Aorta (tissue), 5 donors: Measurements from ENCODE around the gene PLXNA4. TPM values are rescaled to one million over a fixed set of nuclear protein-coding genes. Genes with fewer than 3 reads are reported as not detected.

Source experiments
- ATAC-seq: fragments of 200-7000 bp; cut with Tn5 transposase; one replicate; pipeline ENCODE4 v1.9.1; 2022; ENCODE audit warnings: moderate library complexity; ENCODE audit not compliant: low FRiP score
- DNase-seq, 2 donors: peaks; one replicate each; pipeline ENCODE4 v3.0.0-alpha.2; 2020
- H3K27ac ChIP-seq, 2 donors: one replicate each; pipeline ENCODE4 v1.5.1; 2013; ENCODE audit warnings: low read length in 2 of 2, mild to moderate bottlenecking in 2 of 2, moderate library complexity in 2 of 2, control low read depth in 1 of 2, inconsistent platforms in 1 of 2, low read depth in 1 of 2
- H3K27me3 ChIP-seq, 2 donors: one replicate each; pipeline ENCODE4 v1.6.1; 2013; ENCODE audit warnings: control low read depth in 1 of 2, low read length in 1 of 2, mild to moderate bottlenecking in 1 of 2, moderate library complexity in 1 of 2; ENCODE audit not compliant: insufficient read depth in 2 of 2, control insufficient read depth in 1 of 2
- H3K36me3 ChIP-seq, 2 donors: one replicate each; pipeline ENCODE4 v1.6.1; 2013; ENCODE audit warnings: control low read depth in 1 of 2, low read length in 1 of 2, mild to moderate bottlenecking in 1 of 2; ENCODE audit not compliant: insufficient read depth in 2 of 2, control insufficient read depth in 1 of 2
- H3K4me1 ChIP-seq, 2 donors: one replicate each; pipeline ENCODE4 v1.6.1; 2013; ENCODE audit warnings: low read length in 2 of 2, control low read depth in 1 of 2, mild to moderate bottlenecking in 1 of 2, moderate library complexity in 1 of 2; ENCODE audit not compliant: insufficient read depth in 2 of 2, control insufficient read depth in 1 of 2
- H3K4me3 ChIP-seq, 2 donors: one replicate each; pipeline ENCODE4 v1.5.1; 2013; ENCODE audit warnings: low read length in 2 of 2, control low read depth in 1 of 2, mild to moderate bottlenecking in 1 of 2
- H3K9me3 ChIP-seq: one replicate; pipeline ENCODE4 v1.6.1; 2013; ENCODE audit warnings: mild to moderate bottlenecking, low read length; ENCODE audit not compliant: control insufficient read depth
- WGBS, 2 donors: extraction: QIAGEN DNeasy Blood & Tissue Kit; methylation state at CpG; one replicate each; pipeline ENCODE4 v1.1.7; 2013; 5-methylcytosine and 5-hydroxymethylcytosine counted together
- intact Hi-C, 2 donors: fragments of 100-400 bp; cut with DNase I; formaldehyde crosslinking; loops; one replicate each; pipeline versions ENCODE4 v1.14.2 to v1.15.0; 2022
- polyA plus RNA-seq, 2 donors: library from polyadenylated mRNA; stranded (reverse); fragments of 200-250 nt; gene quantifications; one replicate each; pipeline ENCODE4 v1.2.3, GENCODE V29; 2013
- total RNA-seq, 2 donors: library from RNA; stranded (reverse); fragmentation: NEBNext Ultra II Directional; extraction: Animal tissue kit (Norgen Biotek cat#: 25700); gene quantifications; one replicate each; pipeline ENCODE4 v1.2.1, GENCODE V29; 2021
- donor health status: healthy with polysubstance abuse.
- donor health status: Bipolar disorder and iron deficiency.
- donor health status: DM: no; HTN: no; CAD: no.
- donor health status: DM: no; HTN: no; CAD: no.
- donor health status: DM: yes; HTN: yes; CAD: no.

Gene PLXNA4
- total and polyA plus RNA-seq, 4 donors = 0.59 to 30.1 (median 12.0) TPM

DNA sequence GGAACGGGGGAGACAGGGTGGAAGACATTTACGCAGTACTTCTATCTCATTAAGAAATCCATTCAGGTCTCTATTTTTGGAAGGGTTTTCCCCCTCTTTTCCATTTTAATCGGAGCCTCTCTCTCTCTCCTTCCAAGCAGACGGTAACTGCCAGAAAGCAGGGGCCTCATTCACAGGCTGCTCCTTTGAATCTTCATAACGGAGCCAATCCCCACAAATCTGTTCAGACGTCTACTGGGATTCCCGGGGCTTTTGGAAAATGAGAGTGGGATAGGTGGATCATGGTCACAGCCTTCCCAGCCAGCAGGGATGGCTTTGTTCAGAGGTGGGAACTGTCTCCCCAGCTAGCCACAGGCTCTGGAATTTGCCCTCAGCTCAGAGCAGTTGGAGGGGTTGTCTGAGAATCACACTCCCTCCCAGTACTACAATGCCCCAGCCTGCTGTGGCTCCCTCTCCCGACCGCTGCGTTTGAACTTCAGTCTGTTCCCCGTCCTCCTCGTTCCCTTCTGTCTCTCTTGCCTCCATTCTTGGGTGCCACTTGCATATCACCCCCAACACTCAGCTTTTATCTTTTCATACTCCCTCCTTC, 413.6 kb downstream of the PLXNA4 start:
- H3K4me1 ChIP-seq = no peaks in the 10 kb centered on the region
- H3K36me3 ChIP-seq = no peaks in the 10 kb centered on the region
- 58 to 70% methylated on average over 12 of the region's 12 CpGs for WGBS, 2 donors
- no peaks in the 10 kb centered on the region for H3K27me3 ChIP-seq
- ATAC-seq = no peak
- DNase-seq = no peak
- H3K4me3 ChIP-seq = no peak overlapping the region
- H3K27ac ChIP-seq = no peak overlapping the region
- intact Hi-C loops = no loop called here
- H3K9me3 ChIP-seq = no peaks in the 10 kb centered on the region

DNA sequence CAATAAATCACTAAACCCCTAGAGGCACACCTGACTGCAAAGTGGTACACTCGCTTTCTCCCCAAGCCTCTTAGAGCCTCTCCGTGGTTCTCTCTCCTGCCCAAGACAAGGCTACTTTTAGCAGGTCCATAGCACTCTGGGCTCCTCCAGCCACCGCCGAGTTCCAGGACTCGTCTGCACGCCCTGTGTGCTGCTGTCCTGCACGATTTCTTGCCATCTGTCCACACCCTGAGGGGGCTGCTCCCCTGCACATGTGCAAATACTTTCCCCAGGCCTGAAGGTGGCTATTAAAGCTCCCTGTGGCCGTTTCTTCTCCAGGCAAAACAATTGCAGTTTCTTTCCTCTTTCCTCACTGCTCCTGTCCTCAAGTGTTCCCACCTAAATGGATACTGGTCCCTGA, 414.3 kb downstream of the PLXNA4 start:
- H3K4me3 ChIP-seq = no peak overlapping the region
- DNase-seq = no peak
- 77 to 85% methylated on average over 8 of the region's 8 CpGs for WGBS, 2 donors

DNA sequence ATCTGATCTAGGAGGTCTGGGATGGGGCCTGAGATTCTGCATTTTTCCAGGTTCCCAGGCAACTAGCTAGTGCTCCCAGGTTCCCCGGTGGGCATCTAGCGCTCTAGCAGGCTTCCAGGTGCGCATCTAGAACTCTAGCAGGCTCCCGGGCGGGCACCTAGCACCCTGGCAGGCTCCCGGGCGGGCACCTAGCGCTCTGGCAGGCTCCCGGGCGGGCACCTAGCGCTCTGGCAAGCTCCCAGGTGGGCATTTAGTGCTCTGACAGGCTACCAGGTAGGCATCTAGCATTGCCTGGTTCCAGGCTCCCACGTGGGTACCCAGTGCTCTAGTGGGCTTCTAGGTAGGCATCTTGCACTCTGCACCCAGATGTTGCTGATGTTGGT, 414.7 kb downstream of the PLXNA4 start:
- H3K4me1 ChIP-seq = no peaks in the 10 kb centered on the region
- no peaks in the 10 kb centered on the region for H3K9me3 ChIP-seq
- no peak overlapping the region for H3K27ac ChIP-seq
- 96 to 98% methylated on average over 12 of the region's 12 CpGs for WGBS, 2 donors
- no peak for DNase-seq
- no peaks in the 10 kb centered on the region for H3K27me3 ChIP-seq
- ATAC-seq = no peak
- no peaks in the 10 kb centered on the region for H3K36me3 ChIP-seq
- no peak overlapping the region for H3K4me3 ChIP-seq
- intact Hi-C loops = no loop called here

More for the DNA sequence above, 414.3 kb downstream of the PLXNA4 start:
- Histone ChIP-seq H3K36me3 (no peaks in the 10 kb centered on the region), H3K27me3 (no peaks in the 10 kb centered on the region), H3K27ac (no peak overlapping the region), H3K4me1 (no peaks in the 10 kb centered on the region), H3K9me3 (no peaks in the 10 kb centered on the region)
- intact Hi-C loops = no loop called here
- no peak for ATAC-seq

GRCh38 chr7:132160611-132161532, 415.4 kb downstream of the PLXNA4 start:
- WGBS, 2 donors = 17 to 32% methylated on average over 10 of the region's 10 CpGs
- intact Hi-C loops = no loop called here
- ATAC-seq = peak; percentile 21

GRCh38 chr7:132158841-132159240, 417.4 kb downstream of the PLXNA4 start:
- 98 to 99% methylated on average over 3 of the region's 3 CpGs for WGBS, 2 donors
- H3K27ac ChIP-seq = no peak overlapping the region
- DNase-seq (no peak), ATAC-seq (no peak)
- H3K4me1 ChIP-seq = no peaks in the 10 kb centered on the region
- intact Hi-C loops = no loop called here
- H3K36me3 ChIP-seq = no peaks in the 10 kb centered on the region
- no peak overlapping the region for H3K4me3 ChIP-seq
- H3K9me3 ChIP-seq = no peaks in the 10 kb centered on the region
- H3K27me3 ChIP-seq = no peaks in the 10 kb centered on the region

More at GRCh38 chr7:132160611-132161532, 415.4 kb downstream of the PLXNA4 start:
- no peak overlapping the region for H3K4me3 ChIP-seq
- no peak overlapping the region for H3K27ac ChIP-seq
- H3K27me3 ChIP-seq = no peaks in the 10 kb centered on the region
- H3K9me3 ChIP-seq = no peaks in the 10 kb centered on the region
- no peaks in the 10 kb centered on the region for H3K36me3 ChIP-seq
- H3K4me1 ChIP-seq = no peaks in the 10 kb centered on the region
- DNase-seq = peak; percentile 70 to 85

DNA sequence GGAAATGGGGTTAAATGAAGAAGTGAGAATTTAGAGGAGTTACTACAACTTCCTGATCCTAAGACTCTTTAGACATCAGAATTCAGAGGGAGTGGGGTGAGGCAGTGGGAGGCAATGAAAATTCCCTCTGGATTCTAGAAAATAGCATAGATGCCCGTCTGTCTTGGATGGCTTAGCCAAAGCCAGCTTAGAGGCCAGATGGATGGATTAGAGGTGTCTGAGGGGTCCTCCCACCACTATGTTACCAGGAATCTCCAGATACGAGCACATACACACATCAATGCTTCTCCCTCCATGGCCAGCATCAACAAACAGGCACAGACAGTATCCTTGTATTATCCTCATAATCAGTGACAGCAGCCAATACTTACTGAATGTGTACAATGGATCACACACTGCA, 418.1 kb downstream of the PLXNA4 start:
- no peak for ATAC-seq
- Histone ChIP-seq H3K27me3 (no peaks in the 10 kb centered on the region), H3K9me3 (no peaks in the 10 kb centered on the region), H3K4me3 (no peak overlapping the region), H3K36me3 (no peaks in the 10 kb centered on the region), H3K4me1 (no peaks in the 10 kb centered on the region), H3K27ac (no peak overlapping the region)
- intact Hi-C loops = no loop called here
- WGBS, 2 donors = 89 to 93% methylated on average over 2 of the region's 2 CpGs
- no peak for DNase-seq

DNA sequence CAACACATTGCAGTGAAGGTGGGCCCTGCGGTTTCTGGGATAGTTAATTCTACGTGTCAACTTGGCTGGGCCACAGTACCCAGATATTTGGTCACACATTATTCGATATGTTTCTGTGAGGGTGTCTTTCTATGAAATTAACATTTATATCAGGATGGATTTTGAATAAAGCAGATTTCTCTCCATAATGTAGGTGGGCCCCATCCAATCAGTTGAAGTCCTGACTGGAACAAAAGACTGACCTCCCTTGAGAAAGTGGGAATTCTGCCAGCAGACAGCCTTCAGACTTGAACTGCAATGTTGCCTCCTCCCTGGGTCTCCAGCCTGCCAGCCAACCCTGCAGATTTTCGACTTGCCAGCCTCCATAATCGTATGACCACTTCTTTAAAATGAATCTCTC, 420.6 kb downstream of the PLXNA4 start:
- Histone ChIP-seq H3K27me3 (no peaks in the 10 kb centered on the region), H3K27ac (no peak overlapping the region), H3K4me1 (no peaks in the 10 kb centered on the region), H3K4me3 (no peak overlapping the region), H3K9me3 (no peaks in the 10 kb centered on the region), H3K36me3 (no peaks in the 10 kb centered on the region)
- ATAC-seq = no peak
- intact Hi-C loops = no loop called here
- DNase-seq = no peak
- WGBS, 2 donors = 89 to 90% methylated on average over 5 of the region's 5 CpGs

GRCh38 chr7:132154695-132155471, 421.4 kb downstream of the PLXNA4 start:
- no peak for DNase-seq
- no peak overlapping the region for H3K27ac ChIP-seq
- 76 to 80% methylated on average over 8 of the region's 8 CpGs for WGBS, 2 donors

More at GRCh38 chr7:132154695-132155471, 421.4 kb downstream of the PLXNA4 start:
- H3K4me3 ChIP-seq = no peak overlapping the region
- no peak for ATAC-seq
- no peaks in the 10 kb centered on the region for H3K9me3 ChIP-seq
- no peaks in the 10 kb centered on the region for H3K4me1 ChIP-seq
- intact Hi-C loops = no loop called here
- H3K36me3 ChIP-seq = no peaks in the 10 kb centered on the region
- no peaks in the 10 kb centered on the region for H3K27me3 ChIP-seq
